SK-N-DZ (cell line): ENCODE measurements around the gene ZNF414.

Experiments used
- DNase-seq: peaks from one replicate; pipeline ENCODE4 v3.0.0-alpha.2; 2015; ENCODE audit warnings: low spot score

ZNF414 gene

GRCh38 chr19:8463365-8463764 lies 50.6 kb downstream of the ZNF414 start:
- no peak for DNase-seq

- DNase-seq = no peak
Measured at GRCh38 chr19:8462571-8462970, 51.4 kb downstream of the ZNF414 start.

DNA sequence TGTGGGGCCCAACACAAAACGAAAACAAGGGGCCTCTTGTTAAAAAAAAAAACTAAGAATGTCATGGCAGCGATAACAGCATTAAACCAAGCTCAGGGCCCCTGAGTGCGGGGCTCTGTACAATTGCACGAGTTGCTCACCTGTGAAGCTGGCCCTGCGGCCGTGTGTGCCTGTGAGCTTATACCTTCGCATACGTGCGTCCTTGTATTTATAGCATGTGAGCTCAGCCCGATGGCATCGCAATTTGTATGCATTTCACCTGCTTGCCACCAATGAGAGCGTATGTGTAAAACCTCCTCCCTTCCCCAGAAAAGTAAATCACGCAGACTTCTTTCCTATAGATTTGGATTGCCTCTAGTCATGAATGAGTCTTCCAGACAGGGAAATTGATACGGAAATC lies 52.1 kb downstream of the ZNF414 start:
- DNase-seq = no peak

DNA sequence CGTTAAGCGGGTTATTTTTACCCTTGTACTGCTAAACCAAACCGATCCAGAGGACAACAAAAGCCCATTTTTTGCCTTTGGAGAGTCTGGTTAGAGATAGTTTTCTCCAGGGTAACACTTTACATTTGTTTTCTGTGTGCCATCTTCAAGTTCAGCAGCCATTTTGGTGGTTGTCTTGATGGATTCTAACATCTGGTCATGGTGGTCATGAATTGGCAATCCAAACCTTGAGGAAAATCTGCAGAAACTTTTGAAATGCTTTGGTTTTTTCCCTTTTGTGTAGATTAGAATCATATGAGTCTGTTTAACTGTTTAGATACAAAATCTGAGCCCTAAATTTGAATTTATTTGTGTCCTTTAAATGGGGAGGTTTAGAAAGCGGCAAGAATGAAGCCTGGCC lies 52.6 kb downstream of the ZNF414 start:
- no peak for DNase-seq

DNA sequence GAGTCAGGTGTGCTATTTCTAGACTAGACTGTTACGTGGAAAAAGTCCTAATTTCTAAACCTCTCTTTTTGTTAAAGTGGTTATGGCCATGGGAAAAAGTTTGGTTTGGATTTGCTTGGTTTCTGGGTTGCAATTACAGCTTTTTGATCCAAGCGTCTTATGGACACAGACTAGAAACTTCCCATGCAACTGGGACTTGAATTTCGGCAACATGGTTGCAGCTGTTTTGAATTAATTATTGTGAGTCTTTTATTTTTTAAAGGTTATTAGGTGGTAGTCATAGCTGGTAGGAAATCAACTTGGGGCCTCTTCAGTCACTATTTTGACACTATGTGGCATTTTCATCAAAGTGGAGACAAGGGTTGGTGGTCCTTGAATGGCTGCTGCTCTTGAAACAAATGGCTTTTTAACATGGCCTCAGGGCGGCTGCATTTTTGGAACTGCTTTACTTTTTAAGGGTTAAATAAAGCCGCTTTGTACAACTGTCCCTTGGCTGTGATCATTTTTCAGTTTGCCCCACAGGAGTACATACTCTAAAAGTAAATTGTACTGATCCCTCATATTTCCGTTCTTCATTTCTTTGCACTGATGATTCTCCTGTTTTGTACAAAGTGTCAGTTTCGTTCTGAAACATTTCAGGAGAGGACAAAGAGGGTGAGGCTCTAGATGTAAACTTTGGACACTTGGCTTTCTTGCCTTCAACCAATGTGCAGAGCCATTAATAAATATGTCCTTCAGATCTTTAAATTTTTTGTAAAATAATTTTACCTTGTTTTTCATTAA lies 53.3 kb downstream of the ZNF414 start:
- no peak for DNase-seq
